Ascending aorta (tissue), 2 donors: Measurements from ENCODE around the gene SULF2. TPM values are rescaled to one million over a fixed set of nuclear protein-coding genes. Genes with fewer than 3 reads are reported as not detected.

Experiments used
- DNase-seq, 2 donors: peaks; one replicate each; pipeline ENCODE4 v3.0.0-alpha.2; 2019; ENCODE audit warnings: low spot score in 2 of 2
- H3K27ac ChIP-seq, 2 donors: fragments of 200-600 bp; sonication (generic); one replicate each; pipeline ENCODE4 v1.5.1; 2016 to 2017; ENCODE audit warnings: mild to moderate bottlenecking in 1 of 2
- H3K27me3 ChIP-seq: fragments of 200-600 bp; sonication (generic); one replicate; pipeline ENCODE4 v1.5.1; 2017
- H3K36me3 ChIP-seq, 2 donors: fragments of 200-600 bp; sonication (generic); one replicate each; pipeline ENCODE4 v1.5.1; 2016
- H3K4me1 ChIP-seq, 2 donors: fragments of 200-600 bp; sonication (generic); one replicate each; pipeline ENCODE4 v1.5.1; 2016 to 2017; ENCODE audit warnings: mild to moderate bottlenecking in 1 of 2
- H3K4me3 ChIP-seq, 2 donors: fragments of 200-600 bp; sonication (generic); one replicate each; pipeline ENCODE4 v1.5.1; 2016 to 2017; ENCODE audit warnings: mild to moderate bottlenecking in 1 of 2
- H3K9me3 ChIP-seq, 2 donors: fragments of 200-600 bp; sonication (generic); one replicate each; pipeline ENCODE4 v1.5.1; 2016
- CTCF ChIP-seq, 3 experiments: fragments of 200-600 bp in 2 of 3; fragments of 450-650 bp in 1 of 3; sonication (generic) in 2 of 3; IDR thresholded peaks; one replicate each; pipeline ENCODE4 v1.5.1; 2016 to 2019; ENCODE audit warnings: antibody characterized with exemption in 3 of 3, mild to moderate bottlenecking in 1 of 3, moderate library complexity in 1 of 3
- intact Hi-C: fragments of 100-400 bp; cut with DNase I; formaldehyde crosslinking; loops from one replicate; pipeline ENCODE4 v1.15.1; 2023
- total RNA-seq: library from RNA; depleted of rRNA; stranded (reverse); fragments of >200 nt; gene quantifications from one replicate; pipeline ENCODE4 v1.1.0, GENCODE V29; 2016

SULF2 gene
- total RNA-seq, 1 donor from 2014 or later = 194 TPM

DNA sequence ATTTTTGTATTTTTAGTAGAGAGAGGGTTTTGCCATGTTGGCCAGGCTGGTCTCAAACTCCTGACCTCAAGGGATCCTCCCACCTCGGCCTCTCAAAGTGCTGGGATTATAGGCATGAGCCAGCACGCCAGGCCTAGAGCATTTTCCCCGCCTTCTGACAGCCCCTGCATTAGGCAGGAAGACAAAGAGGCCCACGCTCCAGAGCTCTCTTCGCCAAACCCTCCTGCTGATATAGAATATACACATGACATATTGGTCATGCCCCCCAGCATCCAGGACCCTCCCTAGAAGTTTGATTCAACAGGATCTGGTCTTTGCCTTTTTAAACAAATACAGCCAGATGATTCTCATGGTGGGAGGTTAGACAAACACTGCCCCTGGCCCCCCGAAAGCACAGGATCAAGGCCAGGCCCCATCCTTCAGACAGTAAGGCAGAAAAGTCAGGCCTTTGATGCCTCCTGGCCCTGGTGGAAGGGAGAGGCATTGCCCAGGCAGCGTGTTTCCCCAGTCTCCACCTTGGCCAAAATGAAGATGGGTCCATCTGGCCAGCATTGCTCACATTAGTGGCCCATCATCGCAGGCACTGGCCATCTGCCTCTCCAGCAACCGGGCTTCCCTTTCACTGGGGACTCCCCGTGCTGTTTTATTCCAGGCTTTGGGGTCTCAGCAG, 4.4 kb downstream of the SULF2 start:
- intact Hi-C loops = loop anchor here (10.0 kb wide), 1 partner anchor 1044 kb away; the partner anchor contains the start of gene PREX1
- H3K27me3 ChIP-seq = no peaks in the 10 kb centered on the region
- peaks cover 0 to 13% of the 10 kb centered on the region in 2 donors for H3K4me1 ChIP-seq
- no peak for DNase-seq
- H3K36me3 ChIP-seq = no peaks in the 10 kb centered on the region
- TF ChIP-seq CTCF (IDR thresholded peaks at IDR 0.05) = no peak
- no peak overlapping the region for H3K4me3 ChIP-seq
- no peaks in the 10 kb centered on the region for H3K9me3 ChIP-seq
- no peak overlapping the region for H3K27ac ChIP-seq

- no peak overlapping the region for H3K4me3 ChIP-seq
- no peaks in the 10 kb centered on the region for H3K27me3 ChIP-seq
- H3K27ac ChIP-seq = no peak overlapping the region
- H3K36me3 ChIP-seq = no peaks in the 10 kb centered on the region
- DNase-seq = no peak
- peaks cover 0 to 7% of the 10 kb centered on the region in 2 donors for H3K4me1 ChIP-seq
- H3K9me3 ChIP-seq = no peaks in the 10 kb centered on the region
- TF ChIP-seq CTCF (IDR thresholded peaks at IDR 0.05) = no peak
- intact Hi-C loops = no loop called here
Observed at GRCh38 chr20:47778398-47779354, 6.6 kb downstream of the SULF2 start.

- intact Hi-C loops = loop anchor here (2.0 kb wide), 1 partner anchor 38 kb away; no protein-coding TSS in a partner anchor
- no peaks in the 10 kb centered on the region for H3K27me3 ChIP-seq
- H3K4me3 ChIP-seq = no peak overlapping the region
- H3K4me1 ChIP-seq = peaks cover 0 to 7% of the 10 kb centered on the region in 2 donors
- no peak overlapping the region for H3K27ac ChIP-seq
- no peaks in the 10 kb centered on the region for H3K36me3 ChIP-seq
- no peak for DNase-seq
- H3K9me3 ChIP-seq = no peaks in the 10 kb centered on the region
- no peak for TF ChIP-seq CTCF (IDR thresholded peaks at IDR 0.05)
Observed at GRCh38 chr20:47777220-47777619, 8.1 kb downstream of the SULF2 start.

DNA sequence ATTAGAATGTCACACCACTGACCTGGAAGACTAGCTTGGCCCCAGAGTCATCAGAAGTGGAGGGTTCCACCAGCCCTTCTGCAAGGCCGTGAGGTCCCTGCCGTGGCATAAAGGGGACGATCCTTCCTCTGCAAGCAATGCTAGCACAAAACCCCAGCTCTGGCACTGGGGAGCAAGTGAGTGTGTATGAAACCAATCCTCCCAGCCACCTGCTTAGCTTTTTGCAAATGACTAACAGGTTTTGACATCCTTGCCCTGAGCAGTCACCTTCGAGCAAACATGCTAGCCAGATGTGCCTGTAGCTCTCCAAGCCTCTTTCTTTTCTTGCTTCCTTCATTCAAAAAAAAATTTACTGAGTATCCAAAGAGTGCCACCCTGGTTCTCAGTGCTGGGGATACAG, 8.6 kb downstream of the SULF2 start:
- H3K9me3 ChIP-seq = no peaks in the 10 kb centered on the region
- H3K27me3 ChIP-seq = no peaks in the 10 kb centered on the region
- TF ChIP-seq CTCF (IDR thresholded peaks at IDR 0.05) = no peak
- H3K4me3 ChIP-seq = no peak overlapping the region
- no peaks in the 10 kb centered on the region for H3K36me3 ChIP-seq
- DNase-seq = no peak
- peaks cover 0 to 5% of the 10 kb centered on the region in 2 donors for H3K4me1 ChIP-seq
- intact Hi-C loops = loop anchor here (2.0 kb wide), 1 partner anchor 38 kb away; no protein-coding TSS in a partner anchor
- H3K27ac ChIP-seq = no peak overlapping the region

DNA sequence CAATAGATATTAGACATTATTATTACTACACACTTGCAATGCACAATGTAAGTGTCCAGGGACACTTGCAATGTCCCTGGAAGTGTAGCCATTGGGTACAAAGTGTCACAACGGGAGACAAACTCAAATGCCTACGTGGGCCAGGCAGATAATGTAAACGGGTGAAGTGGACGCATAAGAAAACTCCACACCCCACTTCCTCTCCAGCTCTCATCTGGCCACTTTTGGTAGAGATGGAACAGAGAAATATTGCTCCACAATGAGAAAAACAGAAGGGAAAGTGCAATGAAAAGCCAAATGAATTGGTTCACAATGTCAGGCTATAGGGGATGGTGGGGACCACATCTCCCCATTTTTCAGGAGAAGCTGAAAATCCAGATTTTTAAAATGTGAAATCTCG, 9.4 kb downstream of the SULF2 start:
- H3K9me3 ChIP-seq = no peaks in the 10 kb centered on the region
- H3K36me3 ChIP-seq = no peaks in the 10 kb centered on the region
- intact Hi-C loops = loop anchor here (2.0 kb wide), 1 partner anchor 39 kb away; no protein-coding TSS in a partner anchor
- no peak for DNase-seq
- no peak overlapping the region for H3K4me3 ChIP-seq
- no peaks in the 10 kb centered on the region for H3K27me3 ChIP-seq
- no peak overlapping the region for H3K27ac ChIP-seq
- peaks cover 0 to 4% of the 10 kb centered on the region in 2 donors for H3K4me1 ChIP-seq
- TF ChIP-seq CTCF (IDR thresholded peaks at IDR 0.05) = no peak
